ENCODE data around the gene ZNF488.

GRCh38 chr10:47353351-47353750 lies 30.7 kb downstream of the ZNF488 start:
- TF ChIP-seq CTCF (IDR thresholded peaks at IDR 0.05) (no peak), POLR2AphosphoS5 (IDR thresholded peaks at IDR 0.05; ENCODE audit: low read depth, low read length) (no peak), REST (IDR thresholded peaks at IDR 0.05; ENCODE audit: insufficient read depth in 1 of 2, low read depth in 2 of 2, low read length in 1 of 2) (no peak), SIN3A (IDR thresholded peaks at IDR 0.05; ENCODE audit: borderline replicate concordance, insufficient read depth, low read depth, low read length) (no peak)
